HG02642 (cell line): Measurements from ENCODE around the gene KCNQ1.

Source experiments
- ATAC-seq: cut with Tn5 transposase; IDR thresholded peaks from one replicate; pipeline ENCODE4 v1.9.1; 2021; ENCODE audit warnings: mild to moderate bottlenecking; ENCODE audit not compliant: unreplicated experiment, poor library complexity

Gene KCNQ1

DNA sequence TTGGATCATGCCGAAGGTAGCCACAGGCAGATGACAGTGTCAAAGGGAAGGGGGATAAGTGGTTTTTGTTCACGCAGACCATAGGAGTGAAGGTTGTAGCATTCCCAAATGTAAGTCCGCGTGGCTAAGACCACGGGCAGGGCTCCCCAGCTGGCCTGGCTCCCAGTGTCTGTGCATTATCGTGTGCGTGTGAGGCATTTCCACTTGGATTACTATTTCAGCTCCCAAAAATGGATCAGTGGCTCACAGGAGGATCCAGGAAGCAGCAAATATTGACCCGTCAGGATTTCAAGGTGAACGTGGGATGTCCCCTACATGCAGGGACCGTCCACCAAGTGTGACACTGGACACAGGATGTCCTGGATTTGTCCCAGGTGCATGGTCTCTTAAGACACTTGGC, 430.2 kb downstream of the KCNQ1 start:
- ATAC-seq, result no peak

- ATAC-seq, result no peak
Observed at GRCh38 chr11:2877474-2877873, 432.7 kb downstream of the KCNQ1 start.

- no peak for ATAC-seq
Observed at GRCh38 chr11:2878782-2879181, 434.0 kb downstream of the KCNQ1 start.

- ATAC-seq, result no peak
Observed at GRCh38 chr11:2880646-2881045, 435.8 kb downstream of the KCNQ1 start.

DNA sequence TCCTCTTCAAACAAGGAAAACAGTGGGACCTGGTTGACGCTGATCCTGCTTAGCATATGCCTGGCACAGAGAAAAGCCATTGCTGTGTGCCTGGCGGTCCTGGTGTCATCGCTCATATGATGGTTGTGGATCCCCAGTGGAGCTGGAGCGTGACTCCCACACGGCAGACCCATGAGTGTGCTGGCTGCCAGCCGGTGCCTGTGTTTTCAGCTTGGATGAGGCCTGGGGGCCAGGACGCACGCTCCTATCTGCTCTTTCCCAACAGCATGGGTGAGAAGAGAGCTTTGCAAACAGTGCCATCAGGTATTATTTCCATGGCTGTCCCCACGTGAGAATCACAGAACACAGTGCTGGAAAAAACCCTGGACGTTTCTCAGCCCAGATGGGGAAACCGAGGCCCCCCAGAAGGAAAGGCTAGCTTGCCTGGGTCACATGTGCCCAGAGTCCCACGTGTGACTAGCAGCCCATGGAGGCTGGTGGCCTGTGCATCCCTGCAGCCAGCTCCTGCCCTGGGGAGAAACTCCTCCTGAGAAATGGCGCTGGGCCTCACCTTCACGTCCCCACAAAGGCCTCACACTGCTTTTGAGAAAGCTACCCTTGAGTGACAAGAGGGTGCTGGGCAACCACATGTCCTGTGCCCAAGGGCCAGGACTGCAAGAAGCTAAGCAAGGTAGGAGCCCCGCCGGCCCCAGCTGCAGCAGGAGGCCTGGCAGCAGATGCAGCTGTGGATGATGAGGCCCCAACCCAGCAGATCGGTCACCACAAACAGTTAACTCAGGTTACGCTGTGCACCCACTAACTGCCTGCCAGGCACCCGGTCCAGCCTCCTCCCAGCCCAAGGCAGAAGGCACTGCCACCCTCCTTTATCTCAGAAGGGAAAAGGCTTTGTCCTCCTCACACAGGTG, 436.5 kb downstream of the KCNQ1 start:
- ATAC-seq, result no peak

DNA sequence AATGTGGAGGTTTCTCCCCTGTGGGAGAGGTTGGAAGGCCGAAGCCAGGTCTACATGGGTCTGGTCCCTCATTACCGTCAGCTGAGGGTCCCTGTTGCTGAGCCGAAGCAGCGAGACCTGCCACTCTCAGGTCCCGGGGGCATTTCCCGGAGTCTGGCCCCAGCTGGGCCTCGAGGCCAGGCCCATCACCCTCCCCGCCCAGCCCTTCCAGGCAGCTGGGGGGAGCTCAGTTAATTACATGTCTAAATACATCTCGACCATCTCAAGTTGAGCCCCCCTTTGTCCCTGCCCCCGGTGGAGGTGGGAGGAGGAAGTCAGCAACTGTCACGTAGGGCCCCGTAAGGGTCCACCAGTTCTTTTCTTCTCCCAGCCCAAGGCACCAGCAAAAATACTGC, 437.2 kb downstream of the KCNQ1 start:
- no peak for ATAC-seq

- no peak for ATAC-seq
Observed at GRCh38 chr11:2882396-2883110, 437.7 kb downstream of the KCNQ1 start.

GRCh38 chr11:2883640-2883978, 438.8 kb downstream of the KCNQ1 start:
- ATAC-seq, result no peak

DNA sequence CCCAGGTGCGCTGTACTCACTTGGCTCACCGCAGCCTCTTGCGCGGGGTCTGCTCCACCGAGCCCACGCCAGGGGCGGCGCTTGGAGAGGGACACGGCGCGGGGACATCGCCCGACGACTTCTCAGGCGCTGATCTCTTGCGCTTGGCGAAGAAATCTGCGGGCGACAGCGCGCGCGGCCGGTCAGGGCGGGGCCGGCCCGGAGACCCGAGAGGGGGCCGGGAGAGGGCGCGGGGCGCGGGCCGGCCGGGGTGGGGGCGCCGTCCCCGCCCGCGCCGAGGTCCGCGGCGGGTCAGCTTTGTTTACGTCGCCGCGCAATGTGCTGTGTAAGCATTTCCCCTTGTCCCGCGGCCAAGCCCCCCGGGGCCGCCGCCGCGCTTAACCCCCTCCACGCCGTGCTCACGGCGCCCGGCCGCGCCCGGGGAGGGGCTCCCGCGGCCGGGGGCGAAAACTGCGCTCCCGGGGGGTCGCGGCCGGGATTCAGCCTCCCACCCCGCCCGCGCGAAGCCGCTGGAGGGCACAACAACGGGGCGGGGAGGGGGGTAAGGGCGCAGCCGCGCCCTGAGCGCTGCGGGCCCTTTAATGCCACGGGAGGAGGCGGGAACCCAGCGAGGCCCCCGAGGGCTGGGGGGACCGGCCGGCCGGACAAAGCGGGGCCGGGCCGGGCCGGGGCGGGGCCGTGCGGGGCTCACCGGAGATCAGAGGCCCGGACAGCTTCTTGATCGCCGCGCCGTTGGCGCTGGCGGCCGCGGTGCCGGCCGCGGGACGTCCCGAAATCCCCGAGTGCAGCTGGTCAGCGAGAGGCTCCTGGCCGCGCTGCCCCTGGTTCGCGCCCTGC, 439.4 kb downstream of the KCNQ1 start:
- no peak for ATAC-seq

DNA sequence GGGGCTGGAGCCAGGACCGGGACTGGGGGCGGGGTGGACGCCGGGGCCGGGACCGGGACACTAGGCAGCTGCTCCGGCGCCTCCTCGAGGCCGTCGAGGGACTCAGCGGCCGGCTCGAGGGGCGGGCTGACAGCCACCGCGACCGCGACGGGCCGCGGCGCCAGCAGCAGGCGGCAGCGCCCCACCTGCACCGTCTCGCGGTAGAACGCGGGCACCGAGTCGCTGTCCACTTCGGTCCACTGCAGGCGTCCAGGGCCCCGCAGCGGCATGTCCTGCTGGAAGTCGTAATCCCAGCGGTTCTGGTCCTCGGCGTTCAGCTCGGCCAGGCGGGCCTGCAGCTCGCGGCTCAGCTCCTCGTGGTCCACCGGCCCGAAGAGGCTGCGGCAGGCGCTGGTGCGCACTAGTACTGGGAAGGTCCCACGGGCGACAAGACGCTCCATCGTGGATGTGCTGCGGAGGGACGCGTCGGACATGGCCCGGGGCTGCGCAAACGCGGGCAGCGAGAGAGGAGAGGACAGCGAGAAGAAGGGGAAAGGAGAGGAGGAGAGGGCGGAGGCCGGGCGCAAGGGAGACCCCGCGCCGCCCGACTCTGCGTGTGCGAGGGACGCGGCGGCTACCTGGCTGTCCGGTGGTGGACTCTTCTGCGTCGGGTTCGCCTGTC, 440.3 kb downstream of the KCNQ1 start:
- peak; percentile 6 for ATAC-seq

DNA sequence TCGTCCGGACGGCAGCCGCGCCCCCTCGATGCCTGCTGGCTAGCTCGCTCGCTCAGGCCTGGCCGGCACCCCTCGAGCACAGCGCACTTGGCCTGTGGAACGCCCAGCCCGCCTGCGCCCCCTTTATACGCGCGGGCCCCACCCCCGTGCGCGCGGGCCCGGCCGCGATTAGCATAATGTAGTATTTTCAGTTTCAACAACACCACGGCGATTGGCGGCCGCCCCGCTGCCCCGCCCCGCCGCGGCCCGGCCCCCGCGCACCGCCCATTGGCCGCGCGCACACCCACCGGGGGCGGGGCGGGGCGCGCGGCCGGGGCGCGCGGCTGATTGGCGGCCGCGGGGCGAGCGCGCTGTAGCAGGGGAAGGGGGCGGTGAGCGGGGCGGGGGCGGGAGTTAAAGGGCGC, 440.9 kb downstream of the KCNQ1 start, which contains the start of gene CDKN1C:
Gene CDKN1C (minus strand): TSS at position 98 of the 404 bp plus-strand sequence. CDS start 319 bp downstream, outside the sequence.
- ATAC-seq, result peak; percentile 76

DNA sequence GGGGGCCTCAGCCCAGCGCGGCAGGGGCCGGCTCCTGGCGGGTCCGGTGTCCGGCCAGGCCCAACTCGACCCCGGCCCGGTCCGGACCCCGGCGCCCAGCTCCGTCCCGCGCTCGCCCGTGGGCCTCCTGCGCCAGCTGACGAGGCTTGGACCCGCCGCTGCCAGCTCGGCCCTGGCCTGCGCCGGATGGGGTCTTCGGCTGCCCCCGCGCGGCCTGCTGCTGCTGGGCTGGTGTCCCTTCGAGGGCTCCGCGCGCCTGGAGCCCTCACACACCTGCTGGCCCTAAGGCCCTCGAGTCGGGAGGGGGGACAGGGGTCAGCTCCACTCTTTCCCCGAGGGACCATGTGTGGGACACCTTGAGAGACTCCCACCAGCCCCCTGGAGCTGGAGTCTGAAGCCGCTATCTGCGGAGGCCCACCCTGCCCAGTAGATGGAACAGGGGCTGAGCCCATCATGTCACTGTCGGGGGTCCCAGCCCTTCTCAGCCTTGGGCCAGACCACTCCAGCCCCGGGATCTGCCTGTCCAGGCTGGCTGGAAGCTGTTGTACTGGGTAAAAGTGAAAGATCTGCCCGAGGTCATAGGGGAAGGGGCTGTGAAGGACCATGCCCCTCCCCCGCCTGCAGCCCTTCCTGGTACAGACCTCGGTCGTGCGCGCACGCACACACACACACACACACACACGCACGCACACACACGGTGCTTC, 441.5 kb downstream of the KCNQ1 start:
- peak; percentile 14 for ATAC-seq

DNA sequence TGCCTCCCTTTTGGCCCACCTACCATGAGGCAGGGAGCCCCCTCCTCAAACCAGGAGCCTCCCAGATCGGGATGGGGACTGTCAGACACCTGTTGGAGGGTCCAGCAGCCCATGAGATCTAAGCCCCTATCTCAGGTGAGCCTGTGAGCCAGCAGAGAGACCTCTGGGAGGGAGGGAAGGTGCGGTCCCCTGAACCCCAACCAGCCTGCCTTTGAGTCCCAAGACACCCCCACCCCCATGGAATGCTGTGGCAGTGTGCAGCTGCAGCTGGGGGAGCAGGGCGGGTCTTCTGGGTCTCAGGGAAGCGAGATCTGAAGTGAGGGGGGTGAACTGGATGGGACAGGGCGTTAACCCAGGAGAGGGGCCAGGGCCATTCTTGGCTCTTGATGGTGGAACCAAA, 442.1 kb downstream of the KCNQ1 start:
- ATAC-seq, result no peak

DNA sequence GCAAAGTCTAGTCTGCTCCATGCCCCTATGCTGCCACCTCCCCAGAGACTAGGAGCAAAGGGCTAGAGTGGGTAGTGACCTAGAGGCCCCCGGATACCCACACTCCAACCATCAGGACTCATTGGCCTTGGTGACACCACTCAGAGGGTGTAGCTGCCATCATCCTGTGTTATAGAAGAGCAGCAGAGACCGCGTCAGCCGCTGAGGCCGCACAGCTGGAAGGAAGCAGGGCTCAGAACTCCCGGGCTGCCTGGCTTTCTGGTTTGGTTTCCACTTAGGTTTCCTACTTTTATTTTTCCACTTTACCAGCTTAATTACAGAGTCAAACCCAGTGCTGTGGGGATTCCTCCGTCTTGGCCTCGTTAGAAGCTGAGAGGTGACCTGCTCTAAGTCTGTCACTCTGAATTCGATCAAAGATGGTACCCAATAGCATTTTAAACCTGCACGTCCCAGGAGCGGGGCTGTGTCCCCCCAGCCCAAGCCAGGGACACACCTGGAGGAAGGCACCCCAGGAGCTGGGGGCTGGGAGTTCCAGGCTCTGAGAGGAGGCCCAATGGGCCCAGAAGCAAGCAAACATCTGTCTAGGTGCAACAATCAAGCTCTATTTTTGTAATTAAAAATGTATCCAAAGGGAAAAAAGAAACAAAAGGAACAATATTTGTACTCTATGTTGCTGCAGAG, 442.8 kb downstream of the KCNQ1 start:
- ATAC-seq, result no peak

- no peak for ATAC-seq
Observed at GRCh38 chr11:2888266-2888968, 443.6 kb downstream of the KCNQ1 start.

GRCh38 chr11:2889362-2890273, 444.8 kb downstream of the KCNQ1 start:
- no peak for ATAC-seq

DNA sequence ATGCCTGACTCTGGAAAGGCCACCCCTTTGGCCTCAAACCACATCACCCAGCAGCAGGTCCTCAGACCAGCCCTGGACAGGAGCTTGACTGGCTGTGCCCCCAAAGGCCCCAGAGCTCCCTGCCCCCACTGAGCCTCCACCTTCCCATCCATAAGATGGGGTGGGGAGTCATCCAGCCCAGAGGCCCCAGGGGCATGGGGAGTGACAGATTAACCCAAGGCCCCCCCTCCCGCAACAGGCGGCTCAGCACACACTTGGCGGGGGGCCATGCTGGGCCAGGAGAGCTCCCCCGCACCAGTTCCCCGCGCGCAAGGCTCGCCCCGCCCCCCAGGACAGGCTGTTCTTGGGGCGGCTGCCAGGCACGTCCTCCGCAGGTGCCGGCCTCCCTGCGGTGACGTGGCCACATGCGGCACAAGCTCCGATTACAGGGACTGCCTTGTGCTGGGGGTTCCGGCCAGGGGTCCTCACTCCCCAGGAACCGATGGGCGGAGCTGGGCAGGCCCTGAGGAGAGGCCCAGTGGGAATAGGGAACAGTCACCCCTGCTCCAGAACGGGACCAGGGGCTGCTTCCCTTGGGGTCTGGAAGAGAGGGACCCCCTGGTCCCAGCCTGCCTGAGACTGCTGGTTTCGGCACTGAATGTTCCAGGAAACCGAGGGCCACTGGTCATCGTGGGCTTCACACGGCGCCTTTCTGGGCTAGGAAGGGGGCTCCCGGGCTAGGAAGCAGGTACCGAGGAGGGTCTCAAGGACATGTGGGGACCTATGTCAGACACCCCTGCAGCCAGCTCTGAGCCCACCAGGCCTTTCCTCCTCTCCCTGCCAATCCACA, 445.9 kb downstream of the KCNQ1 start:
- no peak for ATAC-seq
